ENCODE results near the gene MYH15. TPM values are rescaled to one million over a fixed set of nuclear protein-coding genes. Genes with fewer than 3 reads are reported as not detected.

The MYH15 gene
- total RNA-seq, 1 donor from 2014 or later = 1.0 TPM

DNA sequence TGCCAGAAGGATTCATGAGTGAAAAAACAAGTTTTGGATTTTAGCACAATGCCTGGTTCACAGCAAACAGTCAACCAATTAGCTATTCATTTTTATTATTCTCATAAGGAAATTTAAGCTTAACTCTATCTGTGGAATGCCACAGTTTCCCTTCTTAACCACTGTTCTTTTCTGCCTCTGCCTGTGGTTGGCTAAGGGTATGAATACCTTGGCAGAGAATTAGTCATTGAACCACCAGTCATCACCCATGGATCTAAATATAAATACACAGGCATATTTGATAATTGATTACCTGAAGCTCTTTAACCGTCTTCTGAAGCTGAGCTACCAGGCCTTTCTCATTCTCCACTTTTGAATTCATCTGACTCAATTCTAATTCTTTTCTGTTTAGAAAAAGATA lies 79.9 kb downstream of the MYH15 start:
- DNase-seq = no peak
- no peak overlapping the region for H3K4me3 Mint-ChIP-seq (ENCODE audit: unreplicated experiment)
- peaks cover 2% of the 10 kb centered on the region for H3K27me3 Mint-ChIP-seq (ENCODE audit: unreplicated experiment)
- TF ChIP-seq, protein P1, sequence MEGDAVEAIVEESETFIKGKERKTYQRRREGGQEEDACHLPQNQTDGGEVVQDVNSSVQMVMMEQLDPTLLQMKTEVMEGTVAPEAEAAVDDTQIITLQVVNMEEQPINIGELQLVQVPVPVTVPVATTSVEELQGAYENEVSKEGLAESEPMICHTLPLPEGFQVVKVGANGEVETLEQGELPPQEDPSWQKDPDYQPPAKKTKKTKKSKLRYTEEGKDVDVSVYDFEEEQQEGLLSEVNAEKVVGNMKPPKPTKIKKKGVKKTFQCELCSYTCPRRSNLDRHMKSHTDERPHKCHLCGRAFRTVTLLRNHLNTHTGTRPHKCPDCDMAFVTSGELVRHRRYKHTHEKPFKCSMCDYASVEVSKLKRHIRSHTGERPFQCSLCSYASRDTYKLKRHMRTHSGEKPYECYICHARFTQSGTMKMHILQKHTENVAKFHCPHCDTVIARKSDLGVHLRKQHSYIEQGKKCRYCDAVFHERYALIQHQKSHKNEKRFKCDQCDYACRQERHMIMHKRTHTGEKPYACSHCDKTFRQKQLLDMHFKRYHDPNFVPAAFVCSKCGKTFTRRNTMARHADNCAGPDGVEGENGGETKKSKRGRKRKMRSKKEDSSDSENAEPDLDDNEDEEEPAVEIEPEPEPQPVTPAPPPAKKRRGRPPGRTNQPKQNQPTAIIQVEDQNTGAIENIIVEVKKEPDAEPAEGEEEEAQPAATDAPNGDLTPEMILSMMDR (IDR thresholded peaks at IDR 0.05; ENCODE audit: partially characterized antibody, unreplicated experiment) = no peak
- no peak overlapping the region for H3K27ac Mint-ChIP-seq (ENCODE audit: unreplicated experiment)
- peaks cover 7% of the 10 kb centered on the region for H3K9me3 Mint-ChIP-seq (ENCODE audit: unreplicated experiment)
- peaks cover 17% of the 10 kb centered on the region for H3K36me3 Mint-ChIP-seq (ENCODE audit: unreplicated experiment)
- H3K4me1 Mint-ChIP-seq (ENCODE audit: low read depth, unreplicated experiment) = no peaks in the 10 kb centered on the region

DNA sequence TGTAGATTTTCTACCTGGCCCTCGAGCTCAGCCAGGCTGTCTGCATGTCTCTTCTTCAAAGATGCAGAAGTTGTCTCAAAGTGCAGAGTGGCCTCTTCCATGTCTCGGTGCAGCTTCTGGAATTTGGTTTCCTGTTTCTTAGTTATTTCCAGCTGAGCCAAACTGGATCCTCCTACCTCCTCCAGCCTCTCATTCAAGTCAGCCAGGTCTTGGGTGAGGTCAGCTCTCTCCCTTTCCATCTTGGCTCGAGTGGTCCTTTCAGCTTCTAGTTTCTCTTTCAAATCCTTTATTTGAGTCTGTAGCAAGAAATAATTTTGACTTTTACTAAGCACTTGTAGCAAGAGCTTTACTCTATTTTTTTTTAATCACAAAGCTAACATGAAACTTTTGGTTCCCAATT lies 81.8 kb downstream of the MYH15 start:
- H3K36me3 Mint-ChIP-seq (ENCODE audit: unreplicated experiment) = peaks cover 15% of the 10 kb centered on the region
- H3K4me1 Mint-ChIP-seq (ENCODE audit: low read depth, unreplicated experiment) = no peaks in the 10 kb centered on the region
- TF ChIP-seq, protein P1 (IDR thresholded peaks at IDR 0.05; ENCODE audit: partially characterized antibody, unreplicated experiment) = no peak
- H3K9me3 Mint-ChIP-seq (ENCODE audit: unreplicated experiment) = peaks cover 6% of the 10 kb centered on the region
- H3K4me3 Mint-ChIP-seq (ENCODE audit: unreplicated experiment) = no peak overlapping the region
- H3K27ac Mint-ChIP-seq (ENCODE audit: unreplicated experiment) = no peak overlapping the region
- no peak for DNase-seq
- peaks cover 2% of the 10 kb centered on the region for H3K27me3 Mint-ChIP-seq (ENCODE audit: unreplicated experiment)

DNA sequence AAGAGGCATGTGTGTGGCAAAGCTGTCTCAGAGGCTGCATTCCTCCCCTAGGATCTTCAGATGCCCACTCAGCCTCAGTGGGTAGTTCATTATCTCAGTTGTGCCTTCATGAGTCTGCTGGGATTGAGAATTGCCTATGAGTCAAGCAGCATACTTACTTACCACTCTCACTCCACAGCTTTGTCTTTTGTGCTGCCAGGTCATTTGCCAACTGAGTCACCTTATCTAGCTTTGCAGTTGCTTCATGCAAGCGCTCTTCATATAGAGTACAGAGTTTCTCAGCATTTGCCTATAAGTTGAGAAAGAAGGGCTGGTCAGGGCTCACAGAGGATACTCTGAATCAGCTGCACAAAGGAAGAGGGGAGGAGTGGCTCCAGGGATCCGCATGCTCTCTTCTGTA lies 89.5 kb downstream of the MYH15 start:
- no peak overlapping the region for H3K27ac Mint-ChIP-seq (ENCODE audit: unreplicated experiment)
- no peak for DNase-seq
- H3K4me1 Mint-ChIP-seq (ENCODE audit: low read depth, unreplicated experiment) = peaks cover 3% of the 10 kb centered on the region
- H3K27me3 Mint-ChIP-seq (ENCODE audit: unreplicated experiment) = peaks cover 1% of the 10 kb centered on the region
- H3K4me3 Mint-ChIP-seq (ENCODE audit: unreplicated experiment) = no peak overlapping the region
- no peaks in the 10 kb centered on the region for H3K36me3 Mint-ChIP-seq (ENCODE audit: unreplicated experiment)
- no peaks in the 10 kb centered on the region for H3K9me3 Mint-ChIP-seq (ENCODE audit: unreplicated experiment)
- TF ChIP-seq, protein P1 (IDR thresholded peaks at IDR 0.05; ENCODE audit: partially characterized antibody, unreplicated experiment) = no peak

DNA sequence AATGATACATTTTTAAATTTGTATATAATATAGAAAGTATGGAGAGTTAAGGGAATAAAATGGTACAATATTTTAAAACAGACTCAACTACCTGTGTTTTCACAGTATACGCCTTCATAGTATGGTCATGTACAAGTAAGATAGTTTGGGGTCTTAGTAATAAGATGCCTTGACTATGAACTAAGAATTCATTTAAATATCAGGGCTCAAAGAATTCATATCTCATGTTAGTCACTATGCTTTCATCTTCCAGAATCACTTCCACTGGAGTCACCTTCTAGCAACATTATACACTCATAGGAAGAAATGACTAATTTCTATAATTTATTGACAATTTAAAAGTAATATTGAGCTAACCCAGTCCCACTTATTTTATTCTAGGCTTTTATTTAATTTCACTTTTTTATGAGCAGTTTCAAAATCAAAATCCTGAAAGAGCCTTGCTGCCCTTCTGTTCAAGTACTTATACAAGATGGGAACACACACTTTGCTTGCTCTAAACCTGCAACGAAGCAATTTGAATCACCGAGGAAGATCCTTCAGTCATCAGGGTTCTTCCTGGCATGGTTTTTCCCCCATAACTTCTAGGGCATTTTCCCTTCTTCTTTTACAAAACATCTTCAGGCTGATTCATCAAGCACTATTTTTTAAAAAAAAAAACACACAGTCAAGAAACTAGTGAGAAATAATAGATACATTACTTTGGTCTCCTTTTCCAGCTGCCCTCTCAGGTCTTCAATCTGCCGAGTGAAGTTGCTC lies 94.1 kb downstream of the MYH15 start:
- TF ChIP-seq, protein P1 (IDR thresholded peaks at IDR 0.05; ENCODE audit: partially characterized antibody, unreplicated experiment) = no peak
- peaks cover 2% of the 10 kb centered on the region for H3K9me3 Mint-ChIP-seq (ENCODE audit: unreplicated experiment)

DNA sequence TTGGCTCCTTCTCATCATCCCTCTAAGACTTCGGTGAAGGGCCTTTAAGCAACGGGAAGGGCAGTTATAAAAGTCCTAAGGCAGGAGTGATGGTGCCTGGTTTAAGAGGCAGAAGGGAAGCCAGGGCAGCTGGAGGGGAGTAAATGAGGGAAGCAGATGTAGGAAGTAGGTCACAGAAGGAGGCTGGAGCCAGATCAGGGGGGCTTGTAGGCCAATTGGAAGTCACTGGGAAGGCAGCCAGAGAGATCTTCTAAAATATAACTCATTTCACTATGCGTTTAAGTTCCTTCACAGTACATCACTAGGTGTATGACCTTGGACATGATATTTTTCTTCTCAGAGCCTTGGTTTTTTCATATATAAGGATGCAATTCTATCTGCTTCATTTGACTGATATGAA lies 94.7 kb downstream of the MYH15 start:
- DNase-seq = no peak
- Mint-ChIP-seq H3K27me3 (ENCODE audit: unreplicated experiment) (peaks cover 4% of the 10 kb centered on the region), H3K9me3 (ENCODE audit: unreplicated experiment) (peaks cover 4% of the 10 kb centered on the region), H3K27ac (ENCODE audit: unreplicated experiment) (peak overlapping the region; percentile 85), H3K4me3 (ENCODE audit: unreplicated experiment) (peak overlapping the region; percentile 28), H3K4me1 (ENCODE audit: low read depth, unreplicated experiment) (peaks cover 14% of the 10 kb centered on the region), H3K36me3 (ENCODE audit: unreplicated experiment) (peaks cover 7% of the 10 kb centered on the region)
- TF ChIP-seq, protein P1 (IDR thresholded peaks at IDR 0.05; ENCODE audit: partially characterized antibody, unreplicated experiment) = no peak

More for the DNA sequence above, 94.1 kb downstream of the MYH15 start:
- peaks cover 4% of the 10 kb centered on the region for H3K36me3 Mint-ChIP-seq (ENCODE audit: unreplicated experiment)
- H3K27me3 Mint-ChIP-seq (ENCODE audit: unreplicated experiment) = peaks cover 3% of the 10 kb centered on the region
- H3K27ac Mint-ChIP-seq (ENCODE audit: unreplicated experiment) = no peak overlapping the region
- no peak overlapping the region for H3K4me3 Mint-ChIP-seq (ENCODE audit: unreplicated experiment)
- DNase-seq = no peak
- H3K4me1 Mint-ChIP-seq (ENCODE audit: low read depth, unreplicated experiment) = peaks cover 14% of the 10 kb centered on the region
